ENCODE measurements around the gene OPCML.

- no peak for TF ChIP-seq CTCF (IDR thresholded peaks at IDR 0.05)
- no peak for TF ChIP-seq POLR2AphosphoS5 (IDR thresholded peaks at IDR 0.05)
- TF ChIP-seq POLR2A (IDR thresholded peaks at IDR 0.05) = no peak
These were observed 624.5 kb downstream of the OPCML start for GRCh38 chr11:132907651-132908413.

All from transverse colon (tissue), 4 donors.